Activated gamma-delta T cell treated with anti-CD3 and anti-CD28 coated beads, Interleukin-2, amount 50 U/mL, for 16 hours (primary cell): ENCODE results near the gene ABHD8.
A peak's percentile ranks its signal among the peaks of the same experiment; 100 is the strongest.

Source experiments
- DNase-seq: peaks from one replicate; pipeline ENCODE4 v3.0.0-alpha.2; 2020; ENCODE audit warnings: low read depth

ABHD8 gene

GRCh38 chr19:17266026-17266425 is 37.2 kb downstream of the ABHD8 start:
- no peak for DNase-seq

GRCh38 chr19:17264641-17264979 is 38.6 kb downstream of the ABHD8 start, which contains the start of gene USHBP1:
USHBP1 (minus strand) TSS chr19:17264745; CDS start chr19:17264299, 446 bp downstream.
- DNase-seq = no peak

GRCh38 chr19:17263712-17264640 is 39.2 kb downstream of the ABHD8 start:
- no peak for DNase-seq

GRCh38 chr19:17262557-17262956 is 40.7 kb downstream of the ABHD8 start:
- no peak for DNase-seq

- peak; percentile 83 for DNase-seq
Measured at GRCh38 chr19:17260842-17261325, 42.3 kb downstream of the ABHD8 start.

- no peak for DNase-seq
Measured at GRCh38 chr19:17259934-17260333, 43.3 kb downstream of the ABHD8 start.

- no peak for DNase-seq
Measured at GRCh38 chr19:17259118-17259780, 44.0 kb downstream of the ABHD8 start.

GRCh38 chr19:17256130-17256529 is 47.1 kb downstream of the ABHD8 start:
- DNase-seq = no peak

- no peak for DNase-seq
Measured at GRCh38 chr19:17255150-17255621, 48.0 kb downstream of the ABHD8 start.

GRCh38 chr19:17254636-17255035 is 48.6 kb downstream of the ABHD8 start:
- no peak for DNase-seq

- DNase-seq = no peak
Measured at GRCh38 chr19:17249887-17250548, 53.2 kb downstream of the ABHD8 start.

- DNase-seq = no peak
Measured at GRCh38 chr19:17248011-17248776, 55.0 kb downstream of the ABHD8 start.

- DNase-seq = no peak
Measured at GRCh38 chr19:17246681-17247425, 56.4 kb downstream of the ABHD8 start.

- DNase-seq = no peak
Measured at GRCh38 chr19:17245535-17245984, 57.7 kb downstream of the ABHD8 start, which contains the start of gene NR2F6. NR2F6 (minus strand) TSS chr19:17245919; CDS start chr19:17245220, 699 bp downstream.

GRCh38 chr19:17244618-17245534 is 58.3 kb downstream of the ABHD8 start:
- DNase-seq = no peak

- no peak for DNase-seq
Measured at GRCh38 chr19:17243830-17244617, 59.2 kb downstream of the ABHD8 start.

- no peak for DNase-seq
Measured at GRCh38 chr19:17243211-17243829, 59.9 kb downstream of the ABHD8 start.
